Stimulated activated CD4-positive, alpha-beta T cell treated with anti-CD3 and anti-CD28 coated beads, Interleukin-1b, Interleukin-23, amount 100 ng/mL, for 48 hours (primary cell): Measurements from ENCODE around the gene PRG3.

Source experiments
- DNase-seq: peaks from one replicate; pipeline ENCODE4 v3.0.0-alpha.2; 2020

The PRG3 gene

GRCh38 chr11:57336111-57336666 is 44.8 kb downstream of the PRG3 start:
- DNase-seq, result no peak

DNA sequence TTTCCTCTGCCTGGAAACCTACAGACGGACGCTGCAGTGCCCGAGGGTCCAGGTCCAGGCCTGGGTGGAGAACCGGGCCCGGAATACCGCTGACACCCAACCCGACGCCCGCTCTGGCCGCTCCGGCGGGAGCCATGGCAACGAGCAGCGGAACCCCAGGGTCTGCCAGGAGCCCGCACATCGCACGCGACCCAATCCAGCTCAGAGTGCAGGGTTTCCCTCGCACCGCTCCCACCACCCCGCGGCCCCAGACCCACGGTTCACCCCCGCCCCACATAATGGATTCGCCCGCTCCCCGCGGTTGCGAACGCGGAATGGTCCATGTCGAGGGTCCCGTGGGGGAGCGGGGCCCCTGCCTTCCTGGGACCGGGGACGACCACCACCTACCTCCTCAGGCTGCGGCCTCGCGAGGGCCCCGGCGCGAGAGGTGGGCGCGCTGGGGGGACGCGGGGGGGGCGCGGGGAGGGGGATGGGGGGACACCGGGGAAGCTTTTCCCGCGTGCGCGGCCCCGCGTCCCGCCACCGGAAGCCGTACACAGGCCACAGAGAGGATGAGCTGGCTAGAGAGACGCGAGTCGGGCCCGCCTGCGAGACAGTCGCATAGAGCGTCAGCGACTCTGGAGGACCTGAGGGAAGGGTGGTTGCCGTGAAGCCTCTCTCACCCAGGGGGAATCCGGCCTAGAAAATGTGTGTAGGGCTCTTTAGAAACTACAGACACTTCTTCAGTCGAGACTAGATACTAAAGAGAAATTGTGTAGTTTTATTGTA is 45.4 kb downstream of the PRG3 start, which contains the start of gene SSRP1:
Gene SSRP1 (minus strand): TSS at position 550 of the 768 bp plus-strand sequence. CDS start 771 bp downstream, outside the sequence.
- peak; percentile 91 for DNase-seq

DNA sequence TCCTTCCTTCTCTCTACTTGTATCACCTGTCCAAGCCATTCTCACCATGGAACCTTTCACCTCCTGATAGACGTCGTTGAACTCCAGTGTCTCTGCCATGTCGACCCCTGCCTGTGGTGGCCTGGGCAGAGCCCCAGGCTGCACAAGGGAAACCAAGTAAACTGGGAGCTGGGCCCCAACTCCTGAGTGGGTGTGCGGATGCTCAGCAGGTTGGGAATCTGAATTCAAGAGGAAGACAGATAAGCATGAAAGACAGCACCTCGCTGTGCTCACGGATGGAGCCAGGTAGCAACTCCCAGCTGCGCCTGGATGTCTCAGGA is 46.0 kb downstream of the PRG3 start:
- no peak for DNase-seq

- DNase-seq, result no peak
Measured at GRCh38 chr11:57332694-57333440, 48.1 kb downstream of the PRG3 start.

DNA sequence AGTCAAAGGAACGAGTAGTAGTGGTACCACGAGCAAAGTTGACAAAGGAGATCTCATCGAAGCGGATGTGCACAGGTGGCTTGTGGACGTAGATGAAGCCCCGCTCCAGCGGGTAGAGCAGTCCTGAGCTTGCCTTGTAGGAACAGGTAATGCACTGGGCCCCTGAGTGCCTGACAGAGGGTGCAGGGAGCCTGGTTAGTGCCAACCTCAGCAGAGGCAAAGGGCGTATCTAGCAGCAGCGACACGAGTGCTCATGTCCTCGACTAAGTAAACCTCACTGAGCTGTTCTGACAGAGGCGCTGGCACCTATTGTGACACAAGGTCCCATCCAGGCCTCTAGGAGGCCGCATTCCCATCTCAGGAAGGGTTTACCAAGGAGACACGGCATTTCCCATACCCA is 49.2 kb downstream of the PRG3 start:
- no peak for DNase-seq

DNA sequence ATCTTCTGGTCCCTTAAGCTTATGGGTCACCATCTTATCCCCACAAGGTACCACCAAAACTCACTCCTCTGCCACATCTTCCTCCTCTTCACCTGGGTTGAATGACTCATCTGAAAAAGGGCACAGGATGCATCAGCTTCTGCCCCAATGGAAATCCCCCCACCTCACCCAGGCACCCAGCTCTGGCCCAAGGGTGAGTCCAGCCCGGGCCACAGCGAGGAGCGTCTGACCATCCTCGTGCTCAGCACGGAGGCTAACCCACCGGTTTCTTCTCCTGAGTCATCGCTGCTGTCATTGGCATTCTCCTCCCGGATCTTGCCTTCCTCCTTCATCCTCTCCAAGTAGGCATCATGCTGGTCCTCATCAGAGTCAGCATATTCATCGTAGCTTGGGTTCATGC is 50.9 kb downstream of the PRG3 start:
- no peak for DNase-seq

DNA sequence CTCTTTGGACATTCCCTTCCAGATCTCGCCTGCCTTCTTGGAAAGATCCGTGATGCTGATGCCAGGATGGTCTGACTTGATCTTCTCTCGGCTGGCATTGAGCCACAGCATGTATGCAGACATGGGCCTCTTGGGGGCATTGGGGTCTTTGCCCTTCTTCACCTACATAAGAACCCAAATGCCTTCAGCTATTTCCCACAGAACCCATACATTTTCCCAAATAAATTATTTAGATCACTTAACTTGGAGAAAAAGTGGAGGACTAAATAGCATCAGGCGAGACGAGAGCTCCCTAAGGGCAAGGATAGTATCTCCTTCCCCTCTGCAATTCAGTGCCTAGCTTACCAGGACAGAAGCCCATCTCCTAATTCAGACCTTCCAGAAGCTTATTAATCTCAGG is 53.2 kb downstream of the PRG3 start:
- DNase-seq, result no peak
